H1 (cell line): ENCODE data around the gene MFSD2A.

Experiments used
- BACH1 ChIP-seq: IDR thresholded peaks from 2 replicates; pipeline ENCODE4 v1.6.1; 2012; ENCODE audit warnings: low read length, improper control_type of control experiment
- CEBPB ChIP-seq: IDR thresholded peaks from 2 replicates; pipeline ENCODE4 v1.6.1; 2012; ENCODE audit warnings: low read depth, low read length
- CTCF ChIP-seq, 3 experiments: IDR thresholded peaks; 1 replicate in 2 of 3; 2 replicates in 1 of 3; pipeline versions ENCODE4 v1.5.1 to v1.6.1; 2011; ENCODE audit warnings: low read length in 3 of 3, mild to moderate bottlenecking in 3 of 3, inconsistent platforms in 2 of 3, low read depth in 1 of 3, moderate library complexity in 1 of 3; ENCODE audit not compliant: insufficient read depth in 1 of 3; ENCODE audit errors: control extremely low read depth in 1 of 3
- FOSL1 ChIP-seq: IDR thresholded peaks from 2 replicates; pipeline ENCODE4 v1.6.1; 2011; ENCODE audit warnings: mild to moderate bottlenecking, low read depth, low read length, moderate library complexity; ENCODE audit not compliant: insufficient read depth
- HDAC2 ChIP-seq, 2 experiments: fragments of 300-600 bp in 1 of 2; sonication (generic) in 1 of 2; IDR thresholded peaks; 2 replicates each; pipeline ENCODE4 v1.6.1; 2011 to 2012; ENCODE audit warnings: low read depth in 2 of 2, low read length in 2 of 2, mild to moderate bottlenecking in 2 of 2, moderate library complexity in 2 of 2, borderline replicate concordance in 1 of 2, inconsistent platforms in 1 of 2
- PHF8 ChIP-seq: fragments of 200-600 bp; sonication (generic); conservative IDR thresholded peaks from 2 replicates; pipeline ENCODE4 v1.7.1; 2012; ENCODE audit warnings: low read depth, mild to moderate bottlenecking, inconsistent platforms, low read length, moderate library complexity
- POLR2AphosphoS5 ChIP-seq: IDR thresholded peaks from 2 replicates; pipeline ENCODE4 v1.6.1; 2011; ENCODE audit warnings: low read depth, low read length
- SP1 ChIP-seq: IDR thresholded peaks from 2 replicates; pipeline ENCODE4 v1.6.1; 2011; ENCODE audit warnings: low read depth, low read length
- TAF1 ChIP-seq: IDR thresholded peaks from 2 replicates; pipeline ENCODE4 v1.6.1; 2011; ENCODE audit warnings: mild to moderate bottlenecking, low read depth, low read length

GRCh38 chr1:40011198-40011597 is 56.3 kb downstream of the MFSD2A start:
- TF ChIP-seq HDAC2 (IDR thresholded peaks at IDR 0.05; ENCODE audit: borderline replicate concordance in 1 of 2, low read depth in 2 of 2, low read length in 2 of 2): no peak
- no peak for TF ChIP-seq POLR2AphosphoS5
- no peak for TF ChIP-seq PHF8
- TF ChIP-seq FOSL1: no peak
- TF ChIP-seq CTCF (IDR thresholded peaks at IDR 0.05; ENCODE audit: control extremely low read depth in 1 of 3, insufficient read depth in 1 of 3, low read depth in 1 of 3, low read length in 3 of 3): no peak
- TF ChIP-seq CEBPB: no peak
- TF ChIP-seq TAF1: no peak
- no peak for TF ChIP-seq SP1
- no peak for TF ChIP-seq BACH1
